WI38 (cell line): ENCODE data around the gene PDCD11.

Experiments
- H3K4me3 ChIP-seq: 2 replicates; pipeline ENCODE4 v1.5.1; 2011; ENCODE audit warnings: low read depth, mild to moderate bottlenecking, control low read depth, low read length
- CTCF ChIP-seq: IDR thresholded peaks from 2 replicates; pipeline ENCODE4 v1.5.1; 2012; ENCODE audit warnings: low read depth, mild to moderate bottlenecking, control low read depth, low read length

The PDCD11 gene

GRCh38 chr10:103469201-103469600 lies 72.8 kb downstream of the PDCD11 start:
- no peak for TF ChIP-seq CTCF
- no peak overlapping the region for H3K4me3 ChIP-seq

GRCh38 chr10:103470761-103471653 lies 74.6 kb downstream of the PDCD11 start:
- TF ChIP-seq CTCF = no peak
- H3K4me3 ChIP-seq = no peak overlapping the region

GRCh38 chr10:103472005-103472404 lies 75.6 kb downstream of the PDCD11 start:
- H3K4me3 ChIP-seq = no peak overlapping the region
- TF ChIP-seq CTCF = no peak

- no peak for TF ChIP-seq CTCF
Observed at GRCh38 chr10:103473261-103473671, 76.8 kb downstream of the PDCD11 start.

GRCh38 chr10:103474077-103474476 lies 77.7 kb downstream of the PDCD11 start:
- no peak for TF ChIP-seq CTCF
- no peak overlapping the region for H3K4me3 ChIP-seq

More at GRCh38 chr10:103473261-103473671, 76.8 kb downstream of the PDCD11 start:
- H3K4me3 ChIP-seq = no peak overlapping the region

GRCh38 chr10:103475437-103475836 lies 79.0 kb downstream of the PDCD11 start:
- TF ChIP-seq CTCF = no peak

GRCh38 chr10:103476046-103476768 lies 79.8 kb downstream of the PDCD11 start:
- TF ChIP-seq CTCF = no peak
- H3K4me3 ChIP-seq = no peak overlapping the region

More at GRCh38 chr10:103475437-103475836, 79.0 kb downstream of the PDCD11 start:
- no peak overlapping the region for H3K4me3 ChIP-seq
